GM21529 (cell line): ENCODE results near the gene SHANK1.
"Not testable (repeated sequence)": the region's sequence is repeated elsewhere in the genome, so short reads cannot be mapped to it uniquely, and the experiment has no call there.

Experiments
- ATAC-seq: cut with Tn5 transposase; IDR thresholded peaks from one replicate; pipeline ENCODE4 v1.9.1; 2021; ENCODE audit not compliant: unreplicated experiment

SHANK1 gene

GRCh38 chr19:50640368-50640767, 79.2 kb downstream of the SHANK1 start:
- no peak for ATAC-seq

GRCh38 chr19:50639121-50640112, 80.2 kb downstream of the SHANK1 start, which contains the start of gene SYT3:
Gene SYT3, minus strand, starts transcription at chr19:50639881. Its CDS starts 2,470 bp downstream, at chr19:50637411.
- ATAC-seq: no peak

- no peak for ATAC-seq
Measured at GRCh38 chr19:50638600-50638999, 81.0 kb downstream of the SHANK1 start.

- no peak for ATAC-seq
Measured at GRCh38 chr19:50636317-50637085, 83.1 kb downstream of the SHANK1 start.

- no peak for ATAC-seq
Measured at GRCh38 chr19:50633973-50634372, 85.6 kb downstream of the SHANK1 start.

- no peak for ATAC-seq
Measured at GRCh38 chr19:50633359-50633758, 86.2 kb downstream of the SHANK1 start.

GRCh38 chr19:50632151-50632835, 87.3 kb downstream of the SHANK1 start:
- no peak for ATAC-seq

- ATAC-seq: no peak
Measured at GRCh38 chr19:50629801-50630200, 89.8 kb downstream of the SHANK1 start.

- no peak for ATAC-seq
Measured at GRCh38 chr19:50629194-50629593, 90.4 kb downstream of the SHANK1 start.

- ATAC-seq: no peak
Measured at GRCh38 chr19:50628551-50628950, 91.1 kb downstream of the SHANK1 start.

- ATAC-seq: no peak
Measured at GRCh38 chr19:50628146-50628545, 91.5 kb downstream of the SHANK1 start.

- ATAC-seq: no peak
Measured at GRCh38 chr19:50626795-50627194, 92.8 kb downstream of the SHANK1 start.

GRCh38 chr19:50626011-50626410, 93.6 kb downstream of the SHANK1 start:
- ATAC-seq: no peak

GRCh38 chr19:50624949-50625600, 94.5 kb downstream of the SHANK1 start:
- ATAC-seq: no peak

- not testable (repeated sequence) for ATAC-seq
Measured at GRCh38 chr19:50620394-50620906, 99.2 kb downstream of the SHANK1 start.

- ATAC-seq: not testable (repeated sequence)
Measured at GRCh38 chr19:50619184-50619583, 100.4 kb downstream of the SHANK1 start.

GRCh38 chr19:50618379-50618778, 101.2 kb downstream of the SHANK1 start:
- not testable (repeated sequence) for ATAC-seq

- not testable (repeated sequence) for ATAC-seq
Measured at GRCh38 chr19:50612504-50613404, 106.8 kb downstream of the SHANK1 start.
